Nephron progenitor cell (in vitro differentiated cells): ENCODE results near the gene BTBD19.

Experiments
- DNase-seq: peaks from one replicate; pipeline ENCODE4 v3.0.0; 2021
- H3K27ac Mint-ChIP-seq: 2 replicates; pipeline ENCODE4 v1.8.0; 2021; ENCODE audit warnings: mild to moderate bottlenecking, moderate library complexity, mixed read lengths
- H3K27me3 Mint-ChIP-seq: 2 replicates; pipeline ENCODE4 v1.8.0; 2021; ENCODE audit warnings: mild to moderate bottlenecking, low read depth, mixed read lengths; ENCODE audit not compliant: poor library complexity
- H3K36me3 Mint-ChIP-seq: 2 replicates; pipeline ENCODE4 v1.8.0; 2021; ENCODE audit warnings: low read depth, mixed read lengths
- H3K4me1 Mint-ChIP-seq: 2 replicates; pipeline ENCODE4 v1.8.0; 2021; ENCODE audit warnings: mixed read lengths
- H3K4me3 Mint-ChIP-seq: 2 replicates; pipeline ENCODE4 v1.8.0; 2021; ENCODE audit warnings: mild to moderate bottlenecking, moderate library complexity, mixed read lengths
- H3K9me3 Mint-ChIP-seq: 2 replicates; pipeline ENCODE4 v1.8.0; 2021; ENCODE audit warnings: mild to moderate bottlenecking, moderate library complexity, mixed read lengths
- CTCF ChIP-seq: fragments of 200-600 bp; sonication (generic); IDR thresholded peaks from 2 replicates; pipeline ENCODE4 v1.5.0; 2021; ENCODE audit warnings: antibody characterized with exemption

BTBD19 gene

GRCh38 chr1:44802306-44803061, 5.8 kb upstream of the BTBD19 start:
- TF ChIP-seq CTCF, result no peak
- no peaks in the 10 kb centered on the region for H3K9me3 Mint-ChIP-seq
- H3K27me3 Mint-ChIP-seq, result peaks cover 2% of the 10 kb centered on the region
- H3K4me3 Mint-ChIP-seq, result peak overlapping the region; percentile 85
- H3K4me1 Mint-ChIP-seq, result peaks cover 61% of the 10 kb centered on the region
- H3K36me3 Mint-ChIP-seq, result peaks cover 16% of the 10 kb centered on the region
- no peak for DNase-seq
- H3K27ac Mint-ChIP-seq, result peak overlapping the region; percentile 52

DNA sequence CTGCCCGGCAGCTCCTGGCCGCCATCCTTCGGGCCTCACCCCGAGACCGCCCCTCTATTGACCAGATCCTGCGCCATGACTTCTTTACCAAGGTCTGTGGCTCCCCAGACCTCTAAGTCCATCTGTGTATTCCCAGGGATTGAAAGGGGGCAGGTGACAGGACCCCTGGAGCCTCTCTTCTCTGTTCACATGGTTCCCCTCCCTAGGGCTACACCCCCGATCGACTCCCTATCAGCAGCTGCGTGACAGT, 5.3 kb upstream of the BTBD19 start:
- Mint-ChIP-seq H3K36me3 (peaks cover 16% of the 10 kb centered on the region), H3K27ac (peak overlapping the region; percentile 71), H3K4me3 (peak overlapping the region; percentile 12), H3K9me3 (no peaks in the 10 kb centered on the region), H3K4me1 (peaks cover 66% of the 10 kb centered on the region), H3K27me3 (peaks cover 2% of the 10 kb centered on the region)
- DNase-seq, result no peak
- no peak for TF ChIP-seq CTCF

DNA sequence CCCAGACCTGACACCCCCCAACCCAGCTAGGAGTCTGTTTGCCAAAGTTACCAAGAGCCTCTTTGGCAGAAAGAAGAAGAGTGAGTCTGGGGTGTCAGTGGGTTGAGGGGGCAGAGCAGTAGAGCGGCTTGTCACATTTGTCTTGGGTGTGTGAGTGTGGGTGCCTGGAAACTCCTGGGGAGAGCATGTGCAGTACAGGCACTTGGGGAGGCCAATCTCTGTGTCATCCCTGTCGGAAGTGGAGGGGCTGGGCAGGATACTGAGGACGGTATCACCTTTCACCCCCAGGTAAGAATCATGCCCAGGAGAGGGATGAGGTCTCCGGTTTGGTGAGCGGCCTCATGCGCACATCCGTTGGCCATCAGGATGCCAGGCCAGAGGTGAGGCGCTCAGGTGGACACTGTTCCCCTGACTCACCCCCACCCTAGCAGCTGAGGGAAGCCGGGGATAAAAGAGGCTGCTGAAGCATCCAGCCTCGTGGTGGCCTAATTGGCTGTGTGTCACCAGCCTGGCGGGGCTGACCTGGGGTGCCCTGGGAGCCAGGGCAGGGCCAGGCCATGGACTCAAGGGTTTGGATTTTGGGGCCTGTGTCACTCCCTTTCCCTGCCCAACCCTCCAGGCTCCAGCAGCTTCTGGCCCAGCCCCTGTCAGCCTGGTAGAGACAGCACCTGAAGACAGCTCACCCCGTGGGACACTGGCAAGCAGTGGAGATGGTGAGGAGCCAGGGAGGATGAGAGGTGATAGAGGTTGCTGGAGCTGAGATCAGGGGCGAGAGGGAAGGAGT, 4.8 kb upstream of the BTBD19 start:
- TF ChIP-seq CTCF, result no peak
- Mint-ChIP-seq H3K9me3 (no peaks in the 10 kb centered on the region), H3K4me3 (peak overlapping the region; percentile 12), H3K27ac (peak overlapping the region; percentile 71), H3K4me1 (peaks cover 67% of the 10 kb centered on the region), H3K36me3 (peaks cover 16% of the 10 kb centered on the region), H3K27me3 (peaks cover 2% of the 10 kb centered on the region)
- no peak for DNase-seq

DNA sequence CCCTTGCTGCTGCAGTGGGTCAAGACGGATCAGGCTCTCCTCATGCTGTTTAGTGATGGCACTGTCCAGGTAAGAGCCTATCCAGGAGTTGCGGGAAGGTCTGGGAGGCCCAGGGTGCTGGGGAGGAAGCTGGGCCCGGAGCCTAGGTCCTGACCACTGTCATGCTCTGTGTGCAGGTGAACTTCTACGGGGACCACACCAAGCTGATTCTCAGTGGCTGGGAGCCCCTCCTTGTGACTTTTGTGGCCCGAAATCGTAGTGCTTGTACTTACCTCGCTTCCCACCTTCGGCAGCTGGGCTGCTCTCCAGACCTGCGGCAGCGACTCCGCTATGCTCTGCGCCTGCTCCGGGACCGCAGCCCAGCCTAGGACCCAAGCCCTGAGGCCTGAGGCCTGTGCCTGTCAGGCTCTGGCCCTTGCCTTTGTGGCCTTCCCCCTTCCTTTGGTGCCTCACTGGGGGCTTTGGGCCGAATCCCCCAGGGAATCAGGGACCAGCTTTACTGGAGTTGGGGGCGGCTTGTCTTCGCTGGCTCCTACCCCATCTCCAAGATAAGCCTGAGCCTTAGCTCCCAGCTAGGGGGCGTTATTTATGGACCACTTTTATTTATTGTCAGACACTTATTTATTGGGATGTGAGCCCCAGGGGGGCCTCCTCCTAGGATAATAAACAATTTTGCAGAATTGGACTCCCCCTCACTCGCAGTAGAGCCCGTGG, 2.9 kb upstream of the BTBD19 start:
- Mint-ChIP-seq H3K4me1 (peaks cover 68% of the 10 kb centered on the region), H3K27ac (peak overlapping the region; percentile 77), H3K27me3 (no peaks in the 10 kb centered on the region), H3K4me3 (no peak overlapping the region), H3K36me3 (peaks cover 16% of the 10 kb centered on the region), H3K9me3 (no peaks in the 10 kb centered on the region)
- DNase-seq, result no peak
- no peak for TF ChIP-seq CTCF

DNA sequence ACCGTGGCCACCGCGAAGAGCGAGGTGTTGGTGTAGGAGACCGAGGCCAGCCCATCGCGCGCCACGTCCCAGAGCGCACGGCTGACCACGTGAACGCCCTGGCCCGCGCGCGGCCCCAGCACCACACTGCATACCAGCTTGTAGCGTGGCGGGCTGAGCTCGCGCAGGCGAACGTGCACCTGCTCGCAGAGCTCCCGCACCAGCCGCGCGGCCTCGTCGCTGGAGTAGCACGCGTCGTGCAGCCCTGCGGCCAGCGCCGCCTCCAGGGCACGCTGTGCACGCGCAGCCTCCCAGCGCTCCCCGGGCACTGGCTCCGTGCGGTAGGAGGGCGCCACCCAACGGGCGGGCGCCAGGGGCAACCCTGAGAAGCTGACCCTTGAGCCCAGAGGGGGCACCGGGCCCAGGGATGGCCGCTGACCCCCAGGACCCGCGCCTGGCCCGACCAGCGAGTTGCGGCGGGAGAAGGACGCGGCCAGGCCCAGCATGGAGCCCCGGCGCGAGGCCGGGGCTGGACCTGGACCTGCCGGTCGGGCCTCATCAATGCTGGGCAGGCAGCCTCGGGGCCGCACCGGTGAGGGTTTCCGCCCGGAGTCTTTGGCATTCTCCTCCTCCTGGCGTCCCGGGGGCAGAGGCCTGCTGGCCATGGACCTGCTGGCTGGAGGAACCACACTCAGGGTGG, 2.2 kb upstream of the BTBD19 start:
- Mint-ChIP-seq H3K36me3 (peaks cover 16% of the 10 kb centered on the region), H3K4me1 (peaks cover 70% of the 10 kb centered on the region), H3K9me3 (no peaks in the 10 kb centered on the region), H3K27me3 (no peaks in the 10 kb centered on the region), H3K27ac (no peak overlapping the region), H3K4me3 (no peak overlapping the region)
- no peak for DNase-seq
- TF ChIP-seq CTCF, result no peak
